Fibroblast of pulmonary artery (primary cell): Measurements from ENCODE around the gene ZFHX3.

Experiments
- DNase-seq: peaks from one replicate; pipeline ENCODE4 v3.0.0-alpha.2; 2010; ENCODE audit warnings: low read depth
- H3K4me3 ChIP-seq: replicated peaks from 2 replicates; pipeline ENCODE4 v1.5.1; 2011; ENCODE audit warnings: low read depth, mild to moderate bottlenecking, control low read depth, low read length, moderate library complexity
- TF ChIP-seq, protein P1 (sequence below): IDR thresholded peaks from 2 replicates; pipeline ENCODE4 v1.5.1; 2011; ENCODE audit warnings: mild to moderate bottlenecking, control low read depth, low read length, inconsistent platforms; ENCODE audit errors: missing control alignments

ZFHX3 gene

DNA sequence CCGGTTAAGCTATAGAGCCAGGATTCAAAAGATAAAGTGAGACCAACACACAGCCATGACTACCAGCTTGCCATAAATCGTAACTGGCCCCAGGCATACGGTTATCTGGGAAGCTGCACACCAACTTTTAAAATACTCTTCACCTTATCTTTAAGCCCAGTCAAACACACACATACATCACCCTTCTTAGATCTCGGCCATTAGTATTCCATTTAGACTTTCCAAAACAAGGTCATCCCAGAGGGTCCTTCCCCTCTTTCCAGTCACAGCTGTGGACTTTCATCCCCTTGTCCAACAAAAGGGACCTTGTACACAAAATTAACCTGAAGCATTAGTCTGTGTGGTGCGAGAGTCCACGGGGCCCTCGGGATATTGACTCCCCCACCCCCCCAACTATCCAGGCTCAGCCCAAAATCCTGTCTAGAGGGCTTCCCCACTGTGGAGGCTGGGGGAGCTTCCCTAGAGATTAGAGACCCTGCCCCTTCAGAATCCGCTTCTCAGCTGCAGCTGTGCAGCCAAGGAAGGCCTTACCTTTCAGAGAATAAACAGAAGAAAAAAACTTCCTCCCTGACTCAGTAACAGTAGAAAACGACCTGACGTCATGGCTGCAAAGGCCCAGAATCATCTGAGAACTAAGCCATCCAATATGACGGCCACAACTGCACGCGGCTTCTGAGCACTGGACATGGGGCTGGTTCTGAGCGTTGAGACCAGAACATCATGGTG lies 9.9 kb downstream of the ZFHX3 start:
- no peak overlapping the region for H3K4me3 ChIP-seq
- TF ChIP-seq, protein P1, sequence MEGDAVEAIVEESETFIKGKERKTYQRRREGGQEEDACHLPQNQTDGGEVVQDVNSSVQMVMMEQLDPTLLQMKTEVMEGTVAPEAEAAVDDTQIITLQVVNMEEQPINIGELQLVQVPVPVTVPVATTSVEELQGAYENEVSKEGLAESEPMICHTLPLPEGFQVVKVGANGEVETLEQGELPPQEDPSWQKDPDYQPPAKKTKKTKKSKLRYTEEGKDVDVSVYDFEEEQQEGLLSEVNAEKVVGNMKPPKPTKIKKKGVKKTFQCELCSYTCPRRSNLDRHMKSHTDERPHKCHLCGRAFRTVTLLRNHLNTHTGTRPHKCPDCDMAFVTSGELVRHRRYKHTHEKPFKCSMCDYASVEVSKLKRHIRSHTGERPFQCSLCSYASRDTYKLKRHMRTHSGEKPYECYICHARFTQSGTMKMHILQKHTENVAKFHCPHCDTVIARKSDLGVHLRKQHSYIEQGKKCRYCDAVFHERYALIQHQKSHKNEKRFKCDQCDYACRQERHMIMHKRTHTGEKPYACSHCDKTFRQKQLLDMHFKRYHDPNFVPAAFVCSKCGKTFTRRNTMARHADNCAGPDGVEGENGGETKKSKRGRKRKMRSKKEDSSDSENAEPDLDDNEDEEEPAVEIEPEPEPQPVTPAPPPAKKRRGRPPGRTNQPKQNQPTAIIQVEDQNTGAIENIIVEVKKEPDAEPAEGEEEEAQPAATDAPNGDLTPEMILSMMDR = no peak
- no peak for DNase-seq

DNA sequence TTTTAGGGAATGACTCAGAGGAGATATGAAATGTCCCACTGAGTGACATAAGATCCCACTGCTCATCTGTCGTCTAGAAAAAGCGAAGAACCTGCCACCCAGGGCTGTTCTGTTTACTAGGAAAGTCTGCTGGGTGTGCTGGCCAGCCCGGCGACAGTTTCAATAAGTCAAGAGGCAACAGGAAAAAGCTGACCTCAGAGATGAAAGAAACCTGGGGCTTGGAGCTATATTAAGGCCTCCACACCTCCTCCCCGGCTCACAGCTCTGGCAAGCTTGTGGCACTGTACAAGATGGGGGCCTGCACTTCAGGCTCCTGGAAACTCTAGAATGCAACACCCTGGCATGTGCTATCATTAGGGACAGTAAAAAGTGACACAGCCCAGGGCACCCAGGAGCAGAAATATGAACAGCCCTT lies 10.6 kb downstream of the ZFHX3 start:
- no peak overlapping the region for H3K4me3 ChIP-seq
- TF ChIP-seq, protein P1 = no peak

DNA sequence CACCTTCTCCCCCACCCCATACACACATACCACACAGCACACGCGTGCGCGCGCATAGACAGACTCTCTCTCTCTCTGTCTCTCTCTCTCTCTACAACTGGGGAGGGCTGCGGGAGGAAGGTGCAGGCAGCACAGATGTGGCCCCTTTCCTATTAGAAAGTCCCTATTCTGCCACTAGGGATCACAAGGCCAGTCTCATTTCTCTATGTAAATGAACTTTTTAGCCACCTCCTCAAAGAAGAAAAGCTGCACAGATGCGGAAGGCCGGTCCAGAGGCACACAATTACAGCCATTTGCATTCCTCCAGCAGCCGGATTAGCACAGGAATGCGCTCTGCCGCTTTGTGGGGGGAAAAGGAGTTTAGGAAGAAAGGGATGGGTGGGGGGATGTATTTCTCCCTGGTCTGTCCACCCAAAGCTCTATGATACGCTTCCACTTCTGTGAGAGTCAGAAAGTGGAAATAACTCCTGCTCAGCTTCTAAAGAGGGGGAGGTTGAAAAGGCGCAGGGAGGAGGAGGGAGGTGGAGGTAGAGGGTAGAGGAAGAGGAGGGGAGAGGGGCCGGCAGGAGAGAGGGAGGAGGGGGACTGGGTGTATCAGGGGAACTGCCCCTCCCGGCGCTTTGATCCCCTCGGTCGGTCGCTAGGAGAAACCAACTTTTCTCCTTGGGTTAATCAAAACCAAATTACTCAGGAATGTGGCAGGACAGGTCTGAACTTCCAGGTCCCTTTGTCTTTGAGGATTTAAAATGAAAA lies 11.7 kb downstream of the ZFHX3 start:
- no peak for DNase-seq
- no peak overlapping the region for H3K4me3 ChIP-seq
- TF ChIP-seq, protein P1 = no peak

More for the DNA sequence above, 10.6 kb downstream of the ZFHX3 start:
- no peak for DNase-seq

DNA sequence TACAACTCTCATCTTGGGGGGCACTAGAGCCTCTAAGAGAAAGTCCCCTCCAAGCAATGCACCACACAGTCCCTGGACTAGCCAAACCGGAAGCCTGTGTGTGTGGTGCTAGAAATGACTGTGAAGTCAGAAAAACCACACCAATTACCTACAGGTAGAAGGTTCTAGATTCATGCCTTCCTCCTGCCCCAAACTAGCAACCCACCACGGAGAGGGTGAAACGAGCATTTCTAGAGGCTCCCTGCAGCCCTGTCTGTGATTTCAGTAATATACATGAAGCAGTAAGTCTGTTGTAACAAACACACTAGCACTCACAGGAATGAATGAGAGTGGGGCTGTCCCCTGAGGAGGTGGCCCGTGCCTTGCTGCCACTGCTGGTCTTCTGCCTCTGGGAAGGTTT lies 13.6 kb downstream of the ZFHX3 start:
- TF ChIP-seq, protein P1 = no peak
- no peak overlapping the region for H3K4me3 ChIP-seq
- no peak for DNase-seq

DNA sequence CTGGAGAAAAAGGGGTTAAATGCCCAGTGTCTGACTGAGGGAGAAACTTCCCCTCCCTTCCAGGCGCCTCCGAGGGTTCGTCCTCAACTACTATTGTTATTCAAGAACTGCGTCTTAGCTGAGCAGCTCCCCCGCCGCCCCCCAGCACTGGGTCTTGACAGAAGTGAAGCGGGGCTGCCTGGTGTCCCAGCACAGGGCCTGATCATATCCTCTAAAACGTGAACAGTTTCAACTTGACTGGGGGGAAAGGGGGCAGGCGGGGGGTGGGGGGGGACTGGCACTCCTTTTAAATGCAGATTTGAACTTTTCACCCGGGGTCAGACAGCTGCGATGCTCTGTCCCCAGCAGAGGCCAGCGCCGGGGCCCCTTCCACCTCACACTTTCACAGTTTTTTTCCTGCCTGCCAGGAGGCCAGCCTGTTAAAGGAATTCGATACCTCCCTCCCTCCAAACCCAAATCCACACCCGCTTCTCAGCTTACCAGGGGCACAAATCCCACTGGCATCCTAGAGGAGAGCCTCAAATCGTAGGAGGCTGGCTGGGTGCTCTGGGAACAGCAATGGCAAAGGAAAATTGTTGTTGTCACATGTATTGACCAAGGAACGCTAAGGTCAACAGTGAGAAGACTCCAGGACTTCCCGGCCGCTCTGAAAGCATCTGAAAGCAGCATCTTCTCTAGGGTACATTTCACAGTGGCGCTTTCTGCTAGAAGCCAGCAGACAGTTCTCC lies 14.5 kb downstream of the ZFHX3 start:
- TF ChIP-seq, protein P1 = no peak

DNA sequence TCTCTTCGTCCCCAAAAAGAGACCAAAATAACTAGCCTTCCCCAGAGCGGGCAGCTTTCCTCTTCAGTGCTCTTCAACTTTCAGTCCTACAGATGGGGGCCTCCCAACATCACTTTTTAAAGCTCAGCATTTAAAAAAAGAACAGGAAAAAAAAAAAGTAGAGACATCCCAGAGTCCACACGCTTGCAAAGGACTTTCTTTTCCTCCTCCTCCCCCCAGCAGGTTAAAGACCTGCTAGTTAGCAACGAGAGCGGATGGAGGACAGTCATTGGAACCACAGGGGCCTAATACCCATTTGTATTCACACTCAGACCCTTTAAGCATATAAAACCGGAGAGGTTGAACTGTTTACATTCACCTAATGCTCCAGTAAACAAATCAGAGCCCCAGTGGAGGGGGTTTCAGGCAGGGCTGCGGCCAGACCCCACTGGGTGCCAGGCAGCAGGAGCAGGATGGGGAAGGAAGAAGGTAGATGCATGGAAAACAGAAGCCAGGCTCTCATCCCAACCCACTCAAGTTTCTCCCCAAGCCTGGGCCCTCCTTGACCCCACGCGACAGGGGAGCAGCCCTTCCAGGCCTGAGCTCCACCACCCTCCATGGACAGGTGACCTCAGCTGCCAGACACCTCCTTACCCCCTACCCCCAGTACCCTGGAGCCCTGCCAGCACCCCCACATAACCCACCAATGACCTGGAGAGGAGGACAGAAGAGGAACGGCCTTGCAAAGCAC lies 15.2 kb downstream of the ZFHX3 start:
- TF ChIP-seq, protein P1 = no peak
- no peak for DNase-seq
- H3K4me3 ChIP-seq = no peak overlapping the region

More for the DNA sequence above, 14.5 kb downstream of the ZFHX3 start:
- no peak overlapping the region for H3K4me3 ChIP-seq
- no peak for DNase-seq
